IMR-90 (cell line): ENCODE measurements around the gene MTA3. TPM values are rescaled to one million over a fixed set of nuclear protein-coding genes. Genes with fewer than 3 reads are reported as not detected.

Experiments
- ATAC-seq: fragments of 200-7000 bp; cut with Tn5 transposase; 2 replicates; pipeline ENCODE4 v1.9.1; 2020; ENCODE audit warnings: low read depth, mild to moderate bottlenecking, moderate library complexity
- BruUV-seq: library from RNA; stranded (reverse); fragments of 400-500 nt; replicated peaks from 2 replicates; lab custom pipeline; 2021; lab: Mats Ljungman, UMichigan
- CTCF ChIA-PET: fragments of 300-600 bp; formaldehyde crosslinking; extraction: SDS; loops from one replicate; lab custom pipeline; 2021; ENCODE audit warnings: antibody characterized with exemption; lab: Yijun Ruan, JAX
- POLR2A ChIA-PET: fragments of 300-600 bp; sonication (Branson Sonifier 250); formaldehyde crosslinking; loops from one replicate; lab custom pipeline; 2022; ENCODE audit warnings: antibody characterized with exemption; ENCODE audit not compliant: unreplicated experiment; lab: Charles Lee
- DNase-seq: peaks from one replicate; pipeline ENCODE4 v3.0.0; 2013
- H2AFZ ChIP-seq: replicated peaks from 2 replicates; pipeline ENCODE3; 2013; ENCODE audit warnings: low read length, mild to moderate bottlenecking; ENCODE audit not compliant: poor library complexity
- H2AK5ac ChIP-seq: 2 replicates; pipeline ENCODE4 v1.6.1; 2013; ENCODE audit warnings: low read depth, low read length, inconsistent platforms
- H2AK9ac ChIP-seq: replicated peaks from 2 replicates; pipeline ENCODE3; 2013; ENCODE audit warnings: mild to moderate bottlenecking, low read depth, low read length, moderate library complexity; ENCODE audit not compliant: poor library complexity
- H2BK120ac ChIP-seq: 2 replicates; pipeline ENCODE4 v1.6.1; 2013; ENCODE audit warnings: low read depth, low read length, inconsistent platforms
- H2BK15ac ChIP-seq: 3 replicates; pipeline ENCODE4 v1.6.1; 2013; ENCODE audit warnings: low read depth, low read length, inconsistent platforms
- H2BK20ac ChIP-seq: 2 replicates; pipeline ENCODE4 v1.6.1; 2013; ENCODE audit warnings: low read depth, mild to moderate bottlenecking, inconsistent platforms, low read length, moderate library complexity
- H2BK5ac ChIP-seq: 2 replicates; pipeline ENCODE4 v1.6.1; 2013; ENCODE audit warnings: mild to moderate bottlenecking, low read depth, low read length, inconsistent platforms; ENCODE audit not compliant: poor library complexity, severe bottlenecking
- H3K14ac ChIP-seq: replicated peaks from 2 replicates; pipeline ENCODE4 v1.6.1; 2013; ENCODE audit warnings: low read depth, low read length, inconsistent platforms
- H3K18ac ChIP-seq: 2 replicates; pipeline ENCODE4 v1.6.1; 2013; ENCODE audit warnings: low read depth, low read length, control low read depth
- H3K23ac ChIP-seq: 2 replicates; pipeline ENCODE4 v1.6.1; 2013; ENCODE audit warnings: low read depth, low read length, inconsistent platforms
- H3K27ac ChIP-seq: 2 replicates; pipeline ENCODE4 v1.5.1; 2013; ENCODE audit warnings: mild to moderate bottlenecking, control low read depth, low read length; ENCODE audit not compliant: insufficient read depth
- H3K27me3 ChIP-seq: 2 replicates; pipeline ENCODE4 v1.6.1; 2013; ENCODE audit warnings: low read length; ENCODE audit not compliant: control insufficient read depth, insufficient read depth
- H3K36me3 ChIP-seq: 2 replicates; pipeline ENCODE4 v1.6.1; 2013; ENCODE audit warnings: low read length, mixed read lengths; ENCODE audit not compliant: control insufficient read depth, insufficient read depth
- H3K4ac ChIP-seq: 2 replicates; pipeline ENCODE4 v1.6.1; 2013; ENCODE audit warnings: low read depth, low read length, inconsistent platforms
- H3K4me1 ChIP-seq: 2 replicates; pipeline ENCODE4 v1.6.1; 2013; ENCODE audit warnings: low read length, mixed read lengths; ENCODE audit not compliant: control insufficient read depth, insufficient read depth
- H3K4me2 ChIP-seq: 2 replicates; pipeline ENCODE4 v1.6.1; 2013; ENCODE audit warnings: low read depth, mild to moderate bottlenecking, control low read depth, low read length, moderate library complexity
- H3K4me3 ChIP-seq: 2 replicates; pipeline ENCODE4 v1.5.1; 2013; ENCODE audit warnings: low read depth, mild to moderate bottlenecking, control low read depth, low read length, moderate library complexity; ENCODE audit not compliant: insufficient read depth
- H3K56ac ChIP-seq: 2 replicates; pipeline ENCODE4 v1.6.1; 2013; ENCODE audit warnings: low read length, inconsistent platforms; ENCODE audit not compliant: insufficient read depth; ENCODE audit errors: extremely low read depth
- H3K79me1 ChIP-seq, 2 experiments: 2 replicates each; pipeline ENCODE4 v1.6.1; 2013; ENCODE audit warnings: low read length in 2 of 2, inconsistent platforms in 1 of 2, low read depth in 1 of 2
- H3K9ac ChIP-seq: 2 replicates; pipeline ENCODE4 v1.6.1; 2013; ENCODE audit warnings: low read depth, low read length, control low read depth
- H3K9me1 ChIP-seq: 2 replicates; pipeline ENCODE4 v1.6.1; 2013; ENCODE audit warnings: low read length, inconsistent platforms; ENCODE audit not compliant: insufficient read depth
- H3K9me3 ChIP-seq: 2 replicates; pipeline ENCODE4 v1.6.1; 2013; ENCODE audit warnings: low read length; ENCODE audit not compliant: control insufficient read depth, insufficient read depth
- H4K20me1 ChIP-seq: 2 replicates; pipeline ENCODE4 v1.6.1; 2013; ENCODE audit warnings: low read length, inconsistent platforms; ENCODE audit not compliant: insufficient read depth
- H4K5ac ChIP-seq: 2 replicates; pipeline ENCODE4 v1.6.1; 2013; ENCODE audit warnings: mild to moderate bottlenecking, low read depth, low read length, control low read depth
- H4K8ac ChIP-seq, 2 experiments: 2 replicates each; pipeline ENCODE4 v1.6.1; 2013; ENCODE audit warnings: low read depth in 2 of 2, low read length in 2 of 2, control low read depth in 1 of 2, inconsistent platforms in 1 of 2
- H4K91ac ChIP-seq: 2 replicates; pipeline ENCODE4 v1.6.1; 2013; ENCODE audit warnings: low read depth, low read length, inconsistent platforms; ENCODE audit not compliant: insufficient read depth
- BHLHE40 ChIP-seq: fragments of 150-350 bp; IDR thresholded peaks from 2 replicates; pipeline ENCODE4 v1.6.1; 2016; ENCODE audit warnings: mild to moderate bottlenecking, low read depth, low read length
- CEBPB ChIP-seq: IDR thresholded peaks from 2 replicates; pipeline ENCODE4 v1.6.1; 2012; ENCODE audit warnings: low read depth, low read length, improper control_type of control experiment
- CHD1 ChIP-seq: IDR thresholded peaks from 2 replicates; pipeline ENCODE4 v1.6.1; 2012; ENCODE audit warnings: low read depth, low read length, improper control_type of control experiment
- CTCF ChIP-seq: conservative IDR thresholded peaks from 2 replicates; pipeline ENCODE4 v1.5.1; 2012; ENCODE audit warnings: mild to moderate bottlenecking, low read depth, low read length, improper control_type of control experiment
- ELK1 ChIP-seq: fragments of 150-350 bp; IDR thresholded peaks from 2 replicates; pipeline ENCODE4 v1.6.1; 2016; ENCODE audit warnings: low read depth, mild to moderate bottlenecking, low read length, moderate library complexity, borderline replicate concordance
- FOS ChIP-seq: fragments of 150-350 bp; IDR thresholded peaks from 2 replicates; pipeline ENCODE4 v1.6.1; 2016; ENCODE audit warnings: low read depth, low read length
- MAZ ChIP-seq: IDR thresholded peaks from 2 replicates; pipeline ENCODE4 v1.6.1; 2012; ENCODE audit warnings: low read depth, mild to moderate bottlenecking, low read length, improper control_type of control experiment, moderate library complexity, borderline replicate concordance
- MXI1 ChIP-seq: IDR thresholded peaks from 2 replicates; pipeline ENCODE4 v1.6.1; 2012; ENCODE audit warnings: low read depth, mild to moderate bottlenecking, low read length, moderate library complexity, borderline replicate concordance
- NFE2L2 ChIP-seq: fragments of 150-350 bp; IDR thresholded peaks from 2 replicates; pipeline ENCODE4 v1.6.1; 2016; ENCODE audit warnings: low read depth, mild to moderate bottlenecking, low read length
- POLR2A ChIP-seq: IDR thresholded peaks from 2 replicates; pipeline ENCODE4 v1.6.1; 2012; ENCODE audit warnings: mild to moderate bottlenecking, low read depth, low read length
- RAD21 ChIP-seq: IDR thresholded peaks from 2 replicates; pipeline ENCODE4 v1.6.1; 2012; ENCODE audit warnings: low read length, improper control_type of control experiment
- RCOR1 ChIP-seq: IDR thresholded peaks from 2 replicates; pipeline ENCODE4 v1.6.1; 2012; ENCODE audit warnings: mild to moderate bottlenecking, low read length, improper control_type of control experiment; ENCODE audit not compliant: insufficient replicate concordance
- RFX5 ChIP-seq: IDR thresholded peaks from 2 replicates; pipeline ENCODE4 v1.8.0; 2012; ENCODE audit warnings: low read depth, mild to moderate bottlenecking, low read length, moderate library complexity
- SMC3 ChIP-seq: fragments of 150-350 bp; IDR thresholded peaks from 2 replicates; pipeline ENCODE4 v1.6.1; 2016; ENCODE audit warnings: low read depth, mild to moderate bottlenecking, antibody characterized with exemption, low read length, moderate library complexity
- WGBS, 2 experiments: methylation state at CpG; one replicate each; pipeline versions ENCODE4 v1.1.5 to v1.1.7; 2013; ENCODE audit warnings: missing lambda C conversion rate in 2 of 2; ENCODE audit not compliant: insufficient read length in 1 of 2; ENCODE audit errors: extremely low coverage in 2 of 2; 5-methylcytosine and 5-hydroxymethylcytosine counted together
- dilution Hi-C: fragments of 300-500 bp; cut with HindIII; formaldehyde crosslinking; loops from one replicate; pipeline ENCODE4 v1.14.3; 2018; ENCODE audit warnings: low sequenced_read_pairs; ENCODE audit not compliant: unreplicated experiment
- in situ Hi-C: fragments of 300-500 bp; cut with MboI; formaldehyde crosslinking; loops from 3 replicates; pipeline ENCODE4 v1.14.3; 2019; ENCODE audit warnings: low sequenced_read_pairs, inconsistent platforms, mixed read lengths
- intact Hi-C: fragments of 100-400 bp; cut with micrococcal nuclease; formaldehyde crosslinking; loops from 2 replicates; pipeline ENCODE4 v1.10.0; 2022
- polyA plus RNA-seq, 3 experiments: library from polyadenylated mRNA; depleted of rRNA; stranded (reverse); fragments of >200 nt; gene quantifications; 2 replicates each; pipeline ENCODE4 v1.2.3, GENCODE V29; 2012; ENCODE audit warnings: low replicate concordance in 1 of 3
- total RNA-seq: library from RNA; depleted of rRNA; stranded (reverse); fragments of >200 nt; gene quantifications from 2 replicates; pipeline ENCODE4 v1.2.3, GENCODE V29; 2012

MTA3 gene
- total and polyA plus RNA-seq, 2 of the 4 experiments (the other 2 are of a cell fraction) = 31.9 to 34.3 TPM

- Histone ChIP-seq H3K56ac (no peak overlapping the region), H3K18ac (no peak overlapping the region), H3K36me3 (no peaks in the 10 kb centered on the region), H4K8ac (no peak overlapping the region), H3K4me1 (no peaks in the 10 kb centered on the region), H3K23ac (no peak overlapping the region), H4K20me1 (no peaks in the 10 kb centered on the region), H2AK9ac (no peak overlapping the region), H2BK120ac (no peak overlapping the region), H4K91ac (no peak overlapping the region), H3K4me3 (no peak overlapping the region), H3K27me3 (no peaks in the 10 kb centered on the region; the same call in 1 of the 2 replicates), H3K9me1 (no peaks in the 10 kb centered on the region), H3K9me3 (no peaks in the 10 kb centered on the region), H4K5ac (no peak overlapping the region), H2BK15ac (no peak overlapping the region), H3K9ac (no peak overlapping the region), H3K79me1 (no peaks in the 10 kb centered on the region), H2BK5ac (no peak overlapping the region), H3K27ac (no peak overlapping the region), H2AFZ (no peak overlapping the region), H2AK5ac (no peak overlapping the region), H2BK20ac (no peak overlapping the region), H3K4me2 (no peak overlapping the region), H3K14ac (no peak overlapping the region), H3K4ac (no peak overlapping the region)
- in situ Hi-C loops = no loop called here
- intact Hi-C loops = no loop called here
- ChIA-PET POLR2A (no interaction called here), CTCF (no interaction called here)
- 90% methylated on average over 12 of the region's 27 CpGs; no CpG with 5 or more reads in 1 of the 2 experiments for WGBS, 2 experiments
- no peak for DNase-seq
- BruUV-seq = no TSS peak
- no peak for ATAC-seq
- dilution Hi-C loops = no loop called here
- no peak for TF ChIP-seq POLR2A
- TF ChIP-seq MAZ = no peak
- TF ChIP-seq RFX5 = no peak
- TF ChIP-seq RCOR1 = no peak
- no peak for TF ChIP-seq SMC3
- no peak for TF ChIP-seq BHLHE40
- no peak for TF ChIP-seq NFE2L2
- TF ChIP-seq CEBPB = no peak
- TF ChIP-seq CHD1 = no peak
- no peak for TF ChIP-seq RAD21
- no peak for TF ChIP-seq FOS
- TF ChIP-seq MXI1 = no peak
- TF ChIP-seq ELK1 = no peak
- TF ChIP-seq CTCF = no peak
These were observed 20.8 kb upstream of the MTA3 start for GRCh38 chr2:42547446-42548295.
